Right lobe of liver (tissue), 6 donors: Measurements from ENCODE around the gene SGSH. TPM values are rescaled to one million over a fixed set of nuclear protein-coding genes. Genes with fewer than 3 reads are reported as not detected.

Experiments
- ATAC-seq, 4 donors: fragments of 200-7000 bp; cut with Tn5 transposase; one replicate each; pipeline ENCODE4 v1.9.1; 2020; ENCODE audit warnings: mild to moderate bottlenecking in 4 of 4, moderate library complexity in 4 of 4
- DNase-seq, 3 donors: peaks; one replicate each; pipeline ENCODE4 v3.0.0-alpha.2; 2020
- H3K27ac ChIP-seq, 3 donors: fragments of 200-600 bp; one replicate each; pipeline ENCODE4 v1.8.0; 2022
- H3K27me3 ChIP-seq, 2 donors: fragments of 200-600 bp; one replicate each; pipeline ENCODE4 v1.8.0; 2022
- H3K36me3 ChIP-seq, 4 donors: fragments of 200-600 bp; sonication (generic) in 1 of 4; one replicate each; pipeline versions ENCODE4 v1.5.1 to v1.8.0; 2017 to 2022; ENCODE audit warnings: control low read depth in 1 of 4
- H3K4me1 ChIP-seq, 4 donors: fragments of 200-600 bp; sonication (generic) in 1 of 4; one replicate each; pipeline versions ENCODE4 v1.5.1 to v1.8.0; 2017 to 2022; ENCODE audit warnings: control low read depth in 1 of 4
- H3K4me3 ChIP-seq, 3 donors: fragments of 200-600 bp; one replicate each; pipeline ENCODE4 v1.8.0; 2022
- H3K9me3 ChIP-seq, 4 donors: fragments of 200-600 bp; sonication (generic) in 1 of 4; one replicate each; pipeline versions ENCODE4 v1.5.1 to v1.8.0; 2017 to 2022; ENCODE audit warnings: control low read depth in 1 of 4
- CTCF ChIP-seq, 4 donors: fragments of 200-600 bp in 3 of 4; fragments of 450-650 bp in 1 of 4; IDR thresholded peaks; one replicate each; pipeline versions ENCODE4 v1.5.1 to v1.8.0; 2016 to 2022; ENCODE audit warnings: antibody characterized with exemption in 4 of 4, mild to moderate bottlenecking in 2 of 4
- POLR2A ChIP-seq: fragments of 450-650 bp; IDR thresholded peaks from one replicate; pipeline ENCODE4 v1.6.1; 2017; ENCODE audit warnings: antibody characterized with exemption, mild to moderate bottlenecking
- WGBS: methylation state at CpG from one replicate; pipeline ENCODE4 v1.1.6; 2018; ENCODE audit warnings: low coverage, low lambda C conversion rate; ENCODE audit not compliant: insufficient coverage; ENCODE audit errors: missing lambda C conversion rate; 5-methylcytosine and 5-hydroxymethylcytosine counted together
- intact Hi-C, 2 donors: fragments of 100-400 bp; cut with DNase I; formaldehyde crosslinking; loops; one replicate each; pipeline versions ENCODE4 v1.11.2 to v1.14.1; 2022
- total RNA-seq, 6 experiments: library from RNA; depleted of rRNA in 2 of 6; stranded (reverse); fragments of >200 nt in 2 of 6; fragmentation: NEBNext Ultra II Directional in 3 of 6; extraction: Animal tissue kit (Norgen Biotek cat#: 25700) in 3 of 6; gene quantifications; one replicate each; pipeline versions ENCODE4 v1.1.0 to v1.2.4, GENCODE V29; 2016 to 2023
- donor health status: DM: no; HTN: yes; CAD: no.
- donor health status: DM: no; HTN: no; CAD: no.
- donor health status: DM: no; HTN: no; CAD: no.
- donor health status: DM: no; HTN: yes; CAD: no.
- donor health status: DM: no; HTN: yes; CAD: no.

The SGSH gene
- total RNA-seq, 6 experiments from 2014 or later = 9.7 to 23.5 (median 15.7) TPM

- Histone ChIP-seq H3K27ac (no peak overlapping the region), H3K4me1 (no peaks in the 10 kb centered on the region), H3K27me3 (no peaks in the 10 kb centered on the region), H3K4me3 (no peak overlapping the region), H3K9me3 (no peaks in the 10 kb centered on the region), H3K36me3 (no peaks in the 10 kb centered on the region)
- 90% methylated on average over 2 of the region's 11 CpGs for WGBS
- DNase-seq (no peak), ATAC-seq (no peak)
- intact Hi-C loops = no loop called here
- TF ChIP-seq POLR2A = no peak
- TF ChIP-seq CTCF (IDR thresholded peaks at IDR 0.05) = no peak
These were observed 43.4 kb downstream of the SGSH start for GRCh38 chr17:80176757-80177156.

- Histone ChIP-seq H3K4me1 (no peaks in the 10 kb centered on the region), H3K4me3 (no peak overlapping the region), H3K27ac (no peak overlapping the region), H3K9me3 (no peaks in the 10 kb centered on the region), H3K36me3 (no peaks in the 10 kb centered on the region), H3K27me3 (no peaks in the 10 kb centered on the region)
- ATAC-seq = no peak
- TF ChIP-seq CTCF (IDR thresholded peaks at IDR 0.05) (no peak), POLR2A (no peak)
- 86% methylated on average over 6 of the region's 6 CpGs for WGBS
- intact Hi-C loops = no loop called here
- DNase-seq = no peak
These were observed 46.2 kb downstream of the SGSH start for GRCh38 chr17:80173916-80174315.

- DNase-seq (no peak), ATAC-seq (no peak)
- no peaks in the 10 kb centered on the region for H3K9me3 ChIP-seq
- no peak overlapping the region for H3K27ac ChIP-seq
- intact Hi-C loops = no loop called here
- H3K27me3 ChIP-seq = no peaks in the 10 kb centered on the region
- no peaks in the 10 kb centered on the region for H3K4me1 ChIP-seq
- TF ChIP-seq POLR2A = no peak
- TF ChIP-seq CTCF (IDR thresholded peaks at IDR 0.05) = no peak
- WGBS = 77% methylated on average over 10 of the region's 12 CpGs
- H3K36me3 ChIP-seq = no peaks in the 10 kb centered on the region
- H3K4me3 ChIP-seq = no peak overlapping the region
These were observed 47.0 kb downstream of the SGSH start for GRCh38 chr17:80173126-80173525.

- H3K9me3 ChIP-seq = no peaks in the 10 kb centered on the region
- H3K27me3 ChIP-seq = no peaks in the 10 kb centered on the region
- no peak overlapping the region for H3K4me3 ChIP-seq
- DNase-seq (no peak), ATAC-seq (no peak)
- intact Hi-C loops = no loop called here
- no peaks in the 10 kb centered on the region for H3K36me3 ChIP-seq
- no peak for TF ChIP-seq POLR2A
- no peak for TF ChIP-seq CTCF (IDR thresholded peaks at IDR 0.05)
- no peaks in the 10 kb centered on the region for H3K4me1 ChIP-seq
- H3K27ac ChIP-seq = no peak overlapping the region
- WGBS = no CpG with 5 or more reads among the region's 7 CpGs
These were observed 48.5 kb downstream of the SGSH start for GRCh38 chr17:80171681-80172080.
